ENCODE results near the gene KIRREL3.

KIRREL3 gene

DNA sequence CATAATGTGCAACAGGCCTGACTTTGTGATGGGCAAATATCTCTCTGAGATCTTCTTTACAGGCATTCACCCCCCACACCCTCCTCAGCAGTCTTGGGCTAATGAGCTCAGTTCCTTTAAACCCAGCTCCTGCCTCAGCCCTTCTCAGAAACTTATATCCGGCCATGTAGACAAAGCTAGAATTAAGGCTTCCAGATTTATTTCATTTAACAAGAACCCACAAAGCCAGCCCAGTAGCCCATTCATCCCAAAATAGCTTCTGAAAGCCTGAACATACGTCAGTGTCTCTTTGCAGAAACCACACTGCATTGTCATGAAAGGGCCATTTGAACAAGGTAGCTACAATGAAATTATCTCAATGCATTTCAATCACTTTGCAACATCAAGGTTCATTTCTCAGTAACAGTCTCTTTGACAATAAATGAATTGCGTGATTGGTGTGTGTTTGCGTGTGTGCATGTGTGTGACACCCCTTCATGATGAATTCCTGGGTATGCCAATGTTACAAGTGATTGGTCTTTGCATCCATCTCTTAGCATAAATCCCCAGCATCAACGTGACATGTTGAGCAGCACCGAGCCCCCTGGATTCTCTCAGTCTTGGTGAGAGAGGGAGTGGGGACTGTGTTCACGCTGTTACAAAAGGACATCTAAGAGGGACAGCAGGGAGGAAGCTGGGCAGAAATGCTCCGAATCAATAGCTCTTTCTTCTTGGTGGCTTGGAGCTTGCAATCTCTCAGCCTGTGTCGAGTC lies 299.6 kb downstream of the KIRREL3 start:
- DNase-seq: no peak

DNA sequence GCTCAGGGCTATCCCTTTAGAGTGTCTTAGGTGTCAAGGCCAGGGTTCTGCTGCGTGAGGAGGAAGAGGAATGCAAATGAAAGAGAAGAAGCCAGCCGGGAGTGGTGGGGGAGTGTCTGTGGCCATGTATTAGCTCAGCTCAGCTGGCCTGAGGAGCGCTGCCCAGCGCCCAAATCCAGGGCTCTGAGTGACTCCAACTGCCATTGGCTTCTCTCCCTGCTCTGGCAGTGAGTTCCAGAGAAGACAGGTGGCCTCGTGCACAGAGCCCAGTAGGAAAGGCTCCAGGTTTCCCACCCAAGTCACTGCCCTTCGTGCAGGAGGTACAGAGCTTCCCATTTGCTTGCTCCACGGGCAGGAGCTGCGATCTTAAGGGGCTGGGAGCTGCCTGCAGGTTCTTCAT lies 302.0 kb downstream of the KIRREL3 start:
- no peak for DNase-seq

DNA sequence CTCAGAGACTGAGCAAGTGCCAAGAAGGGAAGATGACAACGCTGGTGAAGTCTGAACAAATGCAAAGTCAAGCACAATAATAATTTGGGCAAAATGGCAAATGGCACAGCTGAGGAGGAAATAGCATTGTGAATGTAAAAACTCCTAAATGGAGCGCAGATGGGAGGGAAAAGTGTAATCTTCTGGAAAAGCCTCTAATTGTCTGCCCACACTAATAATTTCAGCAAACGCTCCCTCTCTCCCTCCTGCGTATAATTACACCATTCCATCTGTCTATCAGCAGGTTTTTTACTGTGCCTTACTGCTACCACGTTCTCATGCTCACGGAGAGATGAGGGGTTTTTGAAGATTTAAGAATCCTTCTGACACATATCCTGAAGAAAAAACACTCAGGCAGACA lies 302.6 kb downstream of the KIRREL3 start:
- no peak for DNase-seq

DNA sequence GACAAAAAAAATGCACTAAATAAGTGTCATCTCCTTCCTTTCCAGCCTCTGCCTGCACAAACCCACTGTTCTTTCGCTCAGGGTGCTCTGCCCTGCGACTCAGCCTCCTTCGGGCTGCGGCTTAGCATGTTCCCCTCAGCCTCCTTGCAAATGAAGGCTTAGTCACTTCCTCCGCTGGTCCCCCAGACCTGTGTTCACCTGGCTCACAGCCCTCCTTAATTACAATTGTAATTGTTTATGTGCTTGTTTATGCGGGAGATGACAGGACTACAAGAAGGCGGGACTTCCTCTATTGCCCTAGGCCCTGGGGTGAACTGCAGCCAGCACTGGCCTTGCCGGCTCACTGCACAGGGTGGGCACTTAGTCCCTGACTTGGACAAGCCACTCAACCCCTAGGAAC lies 303.6 kb downstream of the KIRREL3 start:
- no peak for DNase-seq

DNA sequence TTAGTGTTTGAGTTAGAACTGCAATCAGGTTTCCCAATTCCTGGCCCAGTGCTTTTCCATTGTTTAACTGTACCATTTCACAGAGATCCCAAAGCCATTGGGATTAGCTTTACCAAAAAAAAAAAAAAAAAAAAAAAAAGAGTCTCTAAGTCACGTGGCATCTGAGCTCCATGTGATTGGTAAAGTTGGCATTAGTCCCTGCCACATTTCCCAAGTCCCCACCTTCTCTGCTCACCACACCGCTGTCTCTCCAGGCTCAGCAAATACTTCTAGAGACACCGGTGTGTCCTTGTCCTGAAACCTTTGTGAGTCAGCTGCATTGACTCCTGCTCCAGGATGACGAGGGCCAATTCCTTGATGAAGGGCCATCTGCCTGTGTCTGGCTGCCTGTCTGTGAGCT lies 305.3 kb downstream of the KIRREL3 start:
- DNase-seq: no peak

DNA sequence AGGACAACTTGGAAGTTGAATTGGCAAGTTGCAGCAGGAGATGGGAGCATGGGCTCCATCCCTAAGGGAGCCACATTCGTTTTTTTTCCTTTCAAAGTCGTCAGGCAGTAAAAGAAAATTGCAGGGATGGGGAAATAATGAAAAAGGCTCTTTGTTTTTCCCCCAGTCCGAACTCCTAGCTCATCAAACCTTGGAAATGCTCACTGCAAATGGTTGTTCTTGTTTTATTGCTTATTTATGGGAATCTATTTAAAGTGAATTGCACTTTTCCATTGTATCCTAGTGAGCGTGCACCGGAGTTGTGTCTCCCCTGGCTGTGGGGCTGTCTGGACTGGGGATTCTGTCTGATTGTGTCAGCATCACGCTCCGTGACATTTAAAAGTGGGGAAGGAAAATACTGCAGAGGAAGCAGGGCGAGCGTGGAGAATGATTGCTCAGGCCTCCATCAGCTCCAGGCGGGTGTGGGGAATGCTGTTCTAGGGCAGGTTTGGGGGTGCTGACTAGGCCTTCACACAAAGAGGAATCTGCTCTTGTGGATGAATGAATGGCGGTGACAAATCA lies 306.4 kb downstream of the KIRREL3 start:
- DNase-seq: no peak

DNA sequence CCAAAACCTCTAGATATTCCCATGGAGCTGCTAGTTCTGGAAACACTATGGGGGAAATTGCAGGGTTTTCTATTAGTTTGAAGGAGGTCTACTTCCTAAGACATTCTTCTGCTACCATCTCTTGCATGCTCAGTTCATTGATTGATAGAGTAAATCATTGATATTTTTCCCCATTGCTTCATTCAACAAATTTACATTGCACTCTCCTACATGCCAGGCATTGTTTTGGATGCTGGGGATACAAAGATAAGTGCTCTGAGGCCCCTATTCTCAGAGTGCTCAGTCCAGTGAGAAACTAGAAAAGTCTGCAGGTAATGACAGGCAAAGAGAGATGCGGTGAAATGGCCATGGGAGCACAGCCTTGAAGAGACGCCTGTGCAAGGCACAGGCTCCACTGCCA lies 313.1 kb downstream of the KIRREL3 start:
- DNase-seq: no peak

DNA sequence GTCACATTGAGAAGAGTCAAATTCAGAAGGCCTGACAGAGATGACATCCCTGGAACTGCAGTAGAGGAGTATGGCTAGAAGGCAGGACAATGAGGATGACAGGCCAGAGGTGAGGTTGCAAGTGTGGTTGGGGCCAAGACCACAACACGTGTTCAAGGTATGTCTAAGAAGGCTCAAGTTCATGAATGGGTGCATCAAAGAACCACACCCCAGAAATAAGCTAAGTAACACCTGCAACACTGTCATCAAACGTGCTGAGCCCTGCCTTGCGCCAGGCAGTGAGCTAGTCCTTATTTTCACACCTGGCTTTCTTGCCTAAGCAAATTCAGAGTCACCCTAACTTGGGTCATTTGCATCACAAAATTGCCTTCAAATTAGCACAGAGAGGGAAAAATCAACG lies 313.6 kb downstream of the KIRREL3 start:
- DNase-seq: no peak

DNA sequence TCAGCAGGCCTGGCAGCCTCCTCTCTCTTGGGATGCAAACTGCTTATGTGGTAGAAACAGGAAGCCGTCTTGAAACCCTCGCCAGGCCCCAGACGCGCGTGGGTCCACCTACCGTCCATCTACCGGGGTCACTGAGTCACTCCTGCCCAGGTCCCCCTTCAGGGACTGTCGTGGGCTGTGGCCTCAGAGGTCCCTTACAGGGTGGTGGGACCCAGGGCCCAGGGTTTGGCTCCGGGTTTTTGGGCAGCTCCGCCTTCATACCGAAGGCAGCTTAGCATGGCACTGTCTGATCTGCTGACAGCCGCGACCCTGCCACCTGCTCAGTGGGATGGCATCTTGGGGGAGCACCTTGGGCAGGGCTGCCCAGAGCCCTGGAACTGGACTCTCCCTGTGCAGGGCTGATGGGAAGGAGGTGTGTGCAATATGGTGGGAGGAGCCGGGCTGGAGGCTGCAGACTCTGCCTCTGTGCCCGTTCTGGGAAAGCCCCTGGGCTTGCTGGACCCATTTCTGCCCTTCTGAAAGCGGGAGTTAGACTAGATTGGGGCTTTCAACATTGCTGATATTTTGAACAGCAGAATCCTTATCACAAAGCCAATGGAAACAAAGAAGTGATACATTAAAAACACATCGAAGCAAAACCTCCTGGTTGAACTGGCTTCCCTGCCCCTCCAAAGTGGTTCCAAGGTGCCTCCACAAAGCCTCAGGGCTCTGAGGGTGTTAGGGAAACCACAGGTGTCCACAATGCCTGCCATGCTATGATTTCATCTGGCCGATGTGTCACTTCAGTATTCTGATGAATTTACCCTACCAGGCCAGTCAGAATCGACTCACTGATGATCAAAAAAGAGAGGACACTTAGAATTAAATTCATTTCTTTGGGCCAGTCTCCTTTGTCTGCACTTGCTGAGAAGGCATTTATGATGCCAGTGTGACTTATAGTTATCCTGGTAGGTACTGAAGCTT lies 316.5 kb downstream of the KIRREL3 start:
- DNase-seq: no peak

DNA sequence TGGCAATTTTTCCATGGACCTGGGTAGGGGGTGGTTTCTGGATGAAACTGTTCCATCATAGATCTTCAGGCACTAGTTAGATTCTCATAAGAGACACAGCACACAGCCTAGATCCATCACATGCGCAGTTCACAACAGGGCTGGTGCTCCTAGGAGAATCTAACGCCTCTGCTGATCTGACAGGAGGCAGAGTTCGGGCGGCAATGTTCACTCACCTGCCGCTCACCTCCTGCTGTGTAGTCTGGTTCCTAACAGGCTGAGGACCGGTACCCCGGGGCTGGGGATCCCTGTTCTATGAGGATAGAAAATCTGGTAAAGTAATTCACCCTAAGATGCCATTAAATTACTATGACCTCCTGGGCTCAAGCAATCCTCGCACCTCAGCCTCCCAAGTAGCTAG lies 318.0 kb downstream of the KIRREL3 start:
- DNase-seq: no peak

DNA sequence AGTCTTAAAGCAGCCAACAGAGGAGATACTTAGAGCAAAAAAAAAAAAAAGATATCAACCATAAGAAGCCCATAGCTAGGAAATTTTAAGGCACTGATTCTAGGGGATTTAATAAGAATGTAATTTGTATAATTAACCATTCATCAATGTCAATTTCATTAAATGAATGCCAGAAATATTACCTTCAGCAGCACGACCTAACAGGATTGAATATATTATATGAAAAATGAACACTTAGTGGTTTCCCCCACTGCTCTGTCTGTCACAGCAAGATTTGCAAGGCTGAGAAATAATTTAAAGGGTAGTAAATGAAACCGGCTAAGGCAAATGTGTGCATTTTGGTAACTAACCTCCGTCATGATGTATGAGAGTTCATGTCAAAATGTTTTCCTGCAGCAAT lies 319.9 kb downstream of the KIRREL3 start:
- no peak for DNase-seq

DNA sequence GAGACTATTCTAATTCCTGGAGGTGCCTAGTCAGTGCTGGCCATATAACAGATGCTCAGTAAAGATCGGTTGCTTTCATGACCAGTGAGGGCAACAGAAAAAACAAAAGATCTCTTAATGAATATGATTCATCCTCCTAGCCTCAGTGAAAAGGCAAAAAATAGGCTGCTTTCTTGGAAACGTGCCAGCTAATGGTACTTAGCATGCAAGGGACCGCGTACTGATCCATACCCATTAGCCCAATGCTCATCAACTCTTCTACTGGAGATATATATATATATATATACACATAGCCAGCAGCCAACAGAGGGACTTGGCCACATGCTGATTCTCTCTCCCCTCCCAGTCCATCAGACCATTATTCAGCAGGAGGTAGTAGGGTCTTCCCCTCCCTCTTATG lies 320.4 kb downstream of the KIRREL3 start:
- DNase-seq: no peak

DNA sequence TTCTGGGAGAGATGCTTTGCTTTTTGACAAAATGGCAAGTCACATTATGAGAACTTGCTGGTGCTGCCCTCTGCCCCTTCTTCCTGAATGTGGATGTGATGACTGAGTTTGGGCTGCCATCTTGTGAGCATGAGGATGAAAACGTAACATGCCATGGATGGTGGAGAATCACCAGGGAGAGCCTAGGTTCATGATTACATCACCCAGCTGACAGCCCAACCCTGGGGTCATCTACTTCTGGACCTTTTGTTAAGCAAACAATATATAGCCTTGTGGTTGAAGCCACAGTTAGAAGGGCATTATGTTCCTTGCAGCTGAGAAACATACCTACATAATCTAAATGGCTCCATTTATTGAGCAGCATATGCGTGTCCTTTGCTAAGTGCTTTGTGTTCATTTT lies 321.5 kb downstream of the KIRREL3 start:
- DNase-seq: no peak

DNA sequence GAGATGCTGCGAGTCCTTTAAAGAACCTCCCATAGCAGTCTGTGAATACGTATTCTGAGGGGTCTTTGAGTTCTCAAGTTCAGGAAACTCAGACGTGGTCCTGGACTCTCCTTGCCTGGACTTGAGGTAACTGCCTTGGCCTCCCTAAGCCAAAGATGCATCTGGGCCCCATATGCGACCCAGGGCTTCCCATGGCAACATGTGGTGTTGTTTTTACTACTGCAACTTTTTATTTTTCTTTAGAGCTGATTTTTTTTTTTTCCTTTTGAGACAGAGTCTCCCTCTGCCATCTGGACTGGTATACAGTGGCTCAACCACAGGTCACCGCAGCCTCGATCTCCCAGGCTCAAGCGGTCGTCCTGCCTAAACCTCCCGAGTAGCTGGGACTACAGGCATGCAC lies 324.0 kb downstream of the KIRREL3 start:
- DNase-seq: no peak

DNA sequence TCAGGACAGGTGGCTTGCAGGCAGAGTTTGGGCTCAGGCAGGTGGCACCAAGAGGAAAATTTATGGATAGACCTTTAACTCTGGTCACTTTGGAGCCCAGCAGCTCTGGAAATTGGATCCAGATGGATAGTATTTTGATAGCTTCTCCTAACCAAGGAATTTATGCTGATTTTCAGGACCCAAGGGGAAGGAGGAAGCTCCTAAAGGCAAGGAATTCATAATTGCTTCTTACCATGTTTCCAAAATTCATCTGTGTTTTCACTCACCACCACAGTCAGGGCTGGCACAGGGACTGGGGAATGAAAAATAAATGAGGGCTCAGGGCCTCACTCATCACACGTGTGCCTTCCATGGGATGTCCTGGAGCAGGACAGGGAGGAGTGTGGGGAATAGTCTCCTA lies 327.3 kb downstream of the KIRREL3 start:
- DNase-seq: no peak

DNA sequence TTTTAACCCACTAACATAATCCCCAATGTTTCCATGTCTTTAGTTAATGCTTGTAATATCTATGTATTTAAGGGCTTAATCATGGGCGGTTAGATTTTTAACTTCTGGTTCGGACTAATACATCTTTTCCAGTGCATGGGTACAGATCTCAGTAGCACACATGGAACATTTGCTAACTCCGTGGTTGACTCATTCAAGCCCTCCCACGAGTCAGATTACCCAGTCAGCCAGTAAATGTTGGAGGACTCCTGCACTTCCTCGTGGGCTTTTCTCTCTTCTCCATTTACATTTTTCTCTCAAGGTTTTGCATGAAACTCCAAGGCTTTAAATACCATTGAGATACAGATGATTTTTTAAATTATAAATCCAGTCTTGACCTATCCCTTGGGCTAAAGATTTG lies 331.2 kb downstream of the KIRREL3 start:
- no peak for DNase-seq

DNA sequence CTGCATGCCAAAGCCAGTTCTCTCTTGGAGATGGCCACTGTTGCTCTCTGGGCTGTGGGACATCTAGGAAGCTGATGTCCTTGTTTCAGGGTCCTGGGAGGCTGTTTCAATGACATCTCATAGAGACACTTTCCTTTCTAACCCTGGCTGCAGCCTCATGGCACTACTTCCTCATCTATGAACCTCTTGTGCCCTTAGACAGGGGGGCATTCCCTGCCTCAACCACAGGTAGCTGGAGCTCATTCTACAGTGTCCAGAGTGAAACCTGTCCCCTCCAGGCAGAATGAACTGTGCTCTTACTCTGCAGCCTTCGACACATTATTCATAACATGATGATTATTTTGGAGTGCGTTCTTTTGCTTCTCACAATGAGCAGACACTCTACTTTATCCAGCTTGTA lies 335.9 kb downstream of the KIRREL3 start:
- no peak for DNase-seq

DNA sequence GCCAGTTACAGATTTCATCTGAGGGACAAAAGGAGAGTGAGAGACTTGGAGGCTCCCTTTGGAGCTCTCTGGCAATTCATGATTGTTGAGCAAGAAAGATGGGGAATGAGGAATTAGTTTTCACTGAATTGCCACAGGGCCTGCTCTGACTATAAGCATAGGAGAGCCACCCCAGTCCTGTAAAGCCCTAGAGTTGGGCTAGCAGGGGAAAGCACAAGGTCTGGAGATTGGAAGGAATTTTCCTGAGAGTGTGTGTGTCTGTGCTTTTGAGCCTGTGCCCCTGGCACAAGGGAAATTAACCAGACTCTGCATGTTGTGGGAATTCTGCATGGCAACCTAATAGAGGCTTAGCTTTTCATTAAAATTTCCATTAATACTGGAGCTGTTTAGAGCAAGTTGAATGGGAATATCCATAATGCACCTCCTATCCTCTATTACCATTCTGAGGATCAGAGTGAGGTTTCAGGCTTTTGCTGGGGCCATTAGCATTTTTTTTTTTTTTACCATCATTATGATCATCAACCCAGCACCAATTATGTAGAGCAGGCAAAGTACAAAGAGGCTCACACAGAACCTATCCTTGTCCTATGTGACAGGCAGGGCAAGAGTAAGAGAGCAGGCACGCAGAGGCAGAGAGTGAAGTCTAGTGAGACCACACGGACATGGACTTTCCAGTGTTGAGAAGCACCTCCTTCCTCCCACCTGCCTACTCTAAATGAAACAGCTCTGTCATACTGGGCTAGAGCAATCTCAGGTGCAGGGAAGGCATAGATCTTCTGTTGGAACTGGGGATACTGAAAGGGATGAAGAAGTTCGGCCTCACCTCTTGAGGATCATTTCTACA lies 336.6 kb downstream of the KIRREL3 start:
- DNase-seq: no peak

DNA sequence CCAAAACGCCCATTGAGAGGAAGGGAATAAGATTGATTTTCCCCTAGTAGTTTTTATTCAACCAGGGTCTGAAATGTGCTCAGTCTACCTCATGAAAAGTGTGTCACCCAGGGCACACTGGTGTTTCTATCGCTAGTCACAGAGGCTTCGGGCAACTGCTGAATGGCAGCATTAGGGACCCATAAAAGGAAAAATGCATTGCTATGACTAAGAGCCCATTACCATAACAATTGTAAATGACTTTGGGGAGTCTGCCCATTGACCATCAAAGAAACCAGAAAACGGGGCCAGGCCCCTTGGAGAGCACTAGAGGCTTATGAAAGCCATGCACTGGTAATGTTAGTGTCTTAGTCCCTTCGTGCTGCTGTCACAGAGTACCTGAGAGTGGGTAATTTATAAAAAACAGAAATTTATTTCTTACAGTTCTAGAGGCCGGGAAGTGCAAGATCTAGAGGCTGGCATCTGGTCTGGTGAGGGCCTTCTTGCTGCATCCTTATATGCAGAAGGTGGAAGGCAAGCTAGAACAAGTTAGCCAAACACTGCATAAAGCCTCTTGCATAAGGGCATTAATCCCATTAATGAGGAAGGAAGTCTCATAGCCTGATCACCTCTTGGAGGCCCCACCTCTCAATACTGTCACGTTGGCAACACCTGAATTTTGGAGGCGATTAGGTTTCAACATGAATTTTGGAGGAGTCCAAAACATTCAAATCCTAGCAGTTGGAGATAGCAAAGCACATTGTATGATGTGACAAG lies 338.4 kb downstream of the KIRREL3 start:
- no peak for DNase-seq

DNA sequence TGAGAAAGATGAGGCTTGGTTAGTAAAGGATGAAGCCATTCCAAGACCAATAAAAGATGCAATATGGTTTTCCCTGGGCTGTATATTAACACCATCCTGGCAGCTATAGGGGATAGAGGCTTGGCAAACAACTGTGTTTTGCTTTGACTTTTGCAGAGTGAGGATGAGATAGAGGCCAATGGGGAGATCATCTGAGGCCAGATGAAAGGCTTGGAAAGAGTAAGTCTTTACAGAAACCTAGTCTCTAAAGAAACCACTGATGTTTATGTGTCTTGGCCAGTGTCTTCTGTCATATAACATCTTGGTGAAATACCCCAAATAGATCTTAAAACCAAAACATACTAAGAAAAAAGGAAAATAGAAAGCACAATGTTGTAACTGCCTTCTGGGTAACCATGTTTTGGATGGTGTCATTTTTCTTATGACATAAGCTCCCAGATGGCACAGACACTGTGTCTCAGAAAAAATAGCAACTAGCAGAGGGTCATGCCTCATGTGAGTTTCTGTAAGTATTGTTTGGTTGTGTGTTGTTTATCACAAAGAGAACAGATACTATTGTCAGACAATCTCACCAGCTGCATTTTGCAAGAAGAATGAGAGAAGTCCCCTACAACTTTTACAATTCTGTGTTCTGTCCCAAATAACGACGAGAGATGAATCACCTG lies 339.7 kb downstream of the KIRREL3 start:
- no peak for DNase-seq

DNA sequence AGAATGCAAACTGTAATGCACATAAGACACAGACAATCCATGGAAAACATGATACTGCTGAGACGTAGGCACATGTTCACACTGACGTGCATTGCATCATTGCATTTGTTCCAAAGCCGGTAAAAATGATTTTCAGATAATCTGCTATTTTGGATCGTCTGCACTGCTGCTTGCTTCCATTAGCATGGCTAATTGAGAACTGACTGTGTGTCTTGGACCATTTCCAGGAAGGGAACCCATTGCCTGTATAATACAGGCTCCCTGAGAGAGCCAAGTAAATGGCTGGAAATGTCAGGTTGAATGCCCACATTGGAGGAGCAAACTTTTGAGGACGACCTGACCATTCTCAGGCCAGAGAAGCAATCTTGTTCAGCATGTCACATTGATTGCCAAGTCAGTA lies 340.2 kb downstream of the KIRREL3 start:
- no peak for DNase-seq

All from effector CD4-positive, alpha-beta T cell (primary cell).